Measurements from ENCODE around the gene DSCAML1. TPM values are rescaled to one million over a fixed set of nuclear protein-coding genes. Genes with fewer than 3 reads are reported as not detected.

DSCAML1 gene
- total and polyA plus RNA-seq, 2 donors: 0.32 to 0.47 TPM

GRCh38 chr11:117631336-117632140 is 165.5 kb downstream of the DSCAML1 start:
- Histone ChIP-seq H3K4me3 (ENCODE audit: low read length in 2 of 2) (no peak overlapping the region), H3K4me1 (ENCODE audit: control insufficient read depth in 2 of 2, insufficient read depth in 2 of 2, low read length in 2 of 2) (no peaks in the 10 kb centered on the region), H3K27me3 (ENCODE audit: control insufficient read depth in 2 of 2, insufficient read depth in 1 of 2, low read length in 1 of 2) (no peaks in the 10 kb centered on the region), H3K9me3 (ENCODE audit: control insufficient read depth in 2 of 2, insufficient read depth in 1 of 2, low read length in 1 of 2) (no peaks in the 10 kb centered on the region), H3K36me3 (ENCODE audit: control insufficient read depth in 2 of 2, insufficient read depth in 2 of 2, low read length in 1 of 2) (no peaks in the 10 kb centered on the region), H3K27ac (ENCODE audit: low read depth in 1 of 2, low read length in 1 of 2) (no peak overlapping the region)
- no peak for DNase-seq (ENCODE audit: low read depth in 6 of 9, low spot score in 9 of 9)
- WGBS: 97% methylated on average over 11 of the region's 11 CpGs

- Histone ChIP-seq H3K27ac (ENCODE audit: low read depth in 1 of 2, low read length in 1 of 2) (no peak overlapping the region), H3K9me3 (ENCODE audit: control insufficient read depth in 2 of 2, insufficient read depth in 1 of 2, low read length in 1 of 2) (no peaks in the 10 kb centered on the region), H3K4me3 (ENCODE audit: low read length in 2 of 2) (no peak overlapping the region), H3K4me1 (ENCODE audit: control insufficient read depth in 2 of 2, insufficient read depth in 2 of 2, low read length in 2 of 2) (no peaks in the 10 kb centered on the region), H3K27me3 (ENCODE audit: control insufficient read depth in 2 of 2, insufficient read depth in 1 of 2, low read length in 1 of 2) (no peaks in the 10 kb centered on the region), H3K36me3 (ENCODE audit: control insufficient read depth in 2 of 2, insufficient read depth in 2 of 2, low read length in 1 of 2) (no peaks in the 10 kb centered on the region)
- no peak for DNase-seq (ENCODE audit: low read depth in 6 of 9, low spot score in 9 of 9)
- WGBS: 98% methylated on average over 9 of the region's 9 CpGs
These were observed 167.0 kb downstream of the DSCAML1 start for GRCh38 chr11:117629891-117630538.

- H3K27me3 ChIP-seq (ENCODE audit: control insufficient read depth in 2 of 2, insufficient read depth in 1 of 2, low read length in 1 of 2): no peaks in the 10 kb centered on the region
- H3K9me3 ChIP-seq (ENCODE audit: control insufficient read depth in 2 of 2, insufficient read depth in 1 of 2, low read length in 1 of 2): no peaks in the 10 kb centered on the region
- no peak overlapping the region for H3K27ac ChIP-seq (ENCODE audit: low read depth in 1 of 2, low read length in 1 of 2)
- no peaks in the 10 kb centered on the region for H3K36me3 ChIP-seq (ENCODE audit: control insufficient read depth in 2 of 2, insufficient read depth in 2 of 2, low read length in 1 of 2)
- 97% methylated on average over 6 of the region's 6 CpGs for WGBS
- no peak for DNase-seq (ENCODE audit: low read depth in 6 of 9, low spot score in 9 of 9)
- H3K4me1 ChIP-seq (ENCODE audit: control insufficient read depth in 2 of 2, insufficient read depth in 2 of 2, low read length in 2 of 2): no peaks in the 10 kb centered on the region
- H3K4me3 ChIP-seq (ENCODE audit: low read length in 2 of 2): no peak overlapping the region
These were observed 167.9 kb downstream of the DSCAML1 start for GRCh38 chr11:117629146-117629545.

- no peaks in the 10 kb centered on the region for H3K9me3 ChIP-seq (ENCODE audit: control insufficient read depth in 2 of 2, insufficient read depth in 1 of 2, low read length in 1 of 2)
- WGBS: 90% methylated on average over 13 of the region's 13 CpGs
- DNase-seq (ENCODE audit: low read depth in 6 of 9, low spot score in 9 of 9): no peak
These were observed 169.8 kb downstream of the DSCAML1 start for GRCh38 chr11:117627259-117627658.

GRCh38 chr11:117626576-117626975 is 170.4 kb downstream of the DSCAML1 start:
- H3K27ac ChIP-seq (ENCODE audit: low read depth in 1 of 2, low read length in 1 of 2): no peak overlapping the region
- H3K36me3 ChIP-seq (ENCODE audit: control insufficient read depth in 2 of 2, insufficient read depth in 2 of 2, low read length in 1 of 2): no peaks in the 10 kb centered on the region
- H3K4me3 ChIP-seq (ENCODE audit: low read length in 2 of 2): no peak overlapping the region
- no peaks in the 10 kb centered on the region for H3K9me3 ChIP-seq (ENCODE audit: control insufficient read depth in 2 of 2, insufficient read depth in 1 of 2, low read length in 1 of 2)
- WGBS: 83% methylated on average over 9 of the region's 9 CpGs
- H3K27me3 ChIP-seq (ENCODE audit: control insufficient read depth in 2 of 2, insufficient read depth in 1 of 2, low read length in 1 of 2): no peaks in the 10 kb centered on the region
- no peak for DNase-seq (ENCODE audit: low read depth in 6 of 9, low spot score in 9 of 9)
- H3K4me1 ChIP-seq (ENCODE audit: control insufficient read depth in 2 of 2, insufficient read depth in 2 of 2, low read length in 2 of 2): no peaks in the 10 kb centered on the region

More at GRCh38 chr11:117627259-117627658, 169.8 kb downstream of the DSCAML1 start:
- Histone ChIP-seq H3K36me3 (ENCODE audit: control insufficient read depth in 2 of 2, insufficient read depth in 2 of 2, low read length in 1 of 2) (no peaks in the 10 kb centered on the region), H3K27ac (ENCODE audit: low read depth in 1 of 2, low read length in 1 of 2) (no peak overlapping the region), H3K4me1 (ENCODE audit: control insufficient read depth in 2 of 2, insufficient read depth in 2 of 2, low read length in 2 of 2) (no peaks in the 10 kb centered on the region), H3K4me3 (ENCODE audit: low read length in 2 of 2) (no peak overlapping the region), H3K27me3 (ENCODE audit: control insufficient read depth in 2 of 2, insufficient read depth in 1 of 2, low read length in 1 of 2) (no peaks in the 10 kb centered on the region)

- no peaks in the 10 kb centered on the region for H3K9me3 ChIP-seq (ENCODE audit: control insufficient read depth in 2 of 2, insufficient read depth in 1 of 2, low read length in 1 of 2)
- H3K4me3 ChIP-seq (ENCODE audit: low read length in 2 of 2): no peak overlapping the region
- H3K36me3 ChIP-seq (ENCODE audit: control insufficient read depth in 2 of 2, insufficient read depth in 2 of 2, low read length in 1 of 2): no peaks in the 10 kb centered on the region
- no peak for DNase-seq (ENCODE audit: low read depth in 6 of 9, low spot score in 9 of 9)
- no peaks in the 10 kb centered on the region for H3K27me3 ChIP-seq (ENCODE audit: control insufficient read depth in 2 of 2, insufficient read depth in 1 of 2, low read length in 1 of 2)
- H3K27ac ChIP-seq (ENCODE audit: low read depth in 1 of 2, low read length in 1 of 2): no peak overlapping the region
- 90% methylated on average over 4 of the region's 4 CpGs for WGBS
- no peaks in the 10 kb centered on the region for H3K4me1 ChIP-seq (ENCODE audit: control insufficient read depth in 2 of 2, insufficient read depth in 2 of 2, low read length in 2 of 2)
These were observed 171.8 kb downstream of the DSCAML1 start for GRCh38 chr11:117625237-117625636.

- H3K27ac ChIP-seq (ENCODE audit: low read depth in 1 of 2, low read length in 1 of 2): no peak overlapping the region
- no peak for DNase-seq (ENCODE audit: low read depth in 6 of 9, low spot score in 9 of 9)
- WGBS: 92% methylated on average over 2 of the region's 2 CpGs
- no peaks in the 10 kb centered on the region for H3K4me1 ChIP-seq (ENCODE audit: control insufficient read depth in 2 of 2, insufficient read depth in 2 of 2, low read length in 2 of 2)
- no peak overlapping the region for H3K4me3 ChIP-seq (ENCODE audit: low read length in 2 of 2)
- peaks cover 0 to 4% of the 10 kb centered on the region in 2 donors for H3K27me3 ChIP-seq (ENCODE audit: control insufficient read depth in 2 of 2, insufficient read depth in 1 of 2, low read length in 1 of 2)
- no peaks in the 10 kb centered on the region for H3K36me3 ChIP-seq (ENCODE audit: control insufficient read depth in 2 of 2, insufficient read depth in 2 of 2, low read length in 1 of 2)
- H3K9me3 ChIP-seq (ENCODE audit: control insufficient read depth in 2 of 2, insufficient read depth in 1 of 2, low read length in 1 of 2): no peaks in the 10 kb centered on the region
These were observed 173.2 kb downstream of the DSCAML1 start for GRCh38 chr11:117623831-117624271.

GRCh38 chr11:117621226-117621625 is 175.8 kb downstream of the DSCAML1 start:
- Histone ChIP-seq H3K4me1 (ENCODE audit: control insufficient read depth in 2 of 2, insufficient read depth in 2 of 2, low read length in 2 of 2) (no peaks in the 10 kb centered on the region), H3K36me3 (ENCODE audit: control insufficient read depth in 2 of 2, insufficient read depth in 2 of 2, low read length in 1 of 2) (no peaks in the 10 kb centered on the region), H3K9me3 (ENCODE audit: control insufficient read depth in 2 of 2, insufficient read depth in 1 of 2, low read length in 1 of 2) (no peaks in the 10 kb centered on the region), H3K4me3 (ENCODE audit: low read length in 2 of 2) (no peak overlapping the region), H3K27ac (ENCODE audit: low read depth in 1 of 2, low read length in 1 of 2) (no peak overlapping the region), H3K27me3 (ENCODE audit: control insufficient read depth in 2 of 2, insufficient read depth in 1 of 2, low read length in 1 of 2) (peaks cover 0 to 5% of the 10 kb centered on the region in 2 donors)
- DNase-seq (ENCODE audit: low read depth in 6 of 9, low spot score in 9 of 9): no peak

- H3K27ac ChIP-seq (ENCODE audit: low read depth in 1 of 2, low read length in 1 of 2): no peak overlapping the region
- no peaks in the 10 kb centered on the region for H3K9me3 ChIP-seq (ENCODE audit: control insufficient read depth in 2 of 2, insufficient read depth in 1 of 2, low read length in 1 of 2)
- 97% methylated on average over 1 of the region's 1 CpG for WGBS
- H3K36me3 ChIP-seq (ENCODE audit: control insufficient read depth in 2 of 2, insufficient read depth in 2 of 2, low read length in 1 of 2): no peaks in the 10 kb centered on the region
- DNase-seq (ENCODE audit: low read depth in 6 of 9, low spot score in 9 of 9): no peak
- no peak overlapping the region for H3K4me3 ChIP-seq (ENCODE audit: low read length in 2 of 2)
- H3K27me3 ChIP-seq (ENCODE audit: control insufficient read depth in 2 of 2, insufficient read depth in 1 of 2, low read length in 1 of 2): peaks cover 0 to 5% of the 10 kb centered on the region in 2 donors
- no peaks in the 10 kb centered on the region for H3K4me1 ChIP-seq (ENCODE audit: control insufficient read depth in 2 of 2, insufficient read depth in 2 of 2, low read length in 2 of 2)
These were observed 176.4 kb downstream of the DSCAML1 start for GRCh38 chr11:117620659-117621058.

All from thymus (tissue), 11 donors.